Occipital lobe (tissue), 2 donors: ENCODE data around the gene MEX3C. TPM values are rescaled to one million over a fixed set of nuclear protein-coding genes. Genes with fewer than 3 reads are reported as not detected.

Source experiments
- DNase-seq: peaks from one replicate; lab custom pipeline; 2025; lab: John Stamatoyannopoulos, UW
- total RNA-seq: library from RNA; depleted of rRNA; stranded (reverse); fragments of >200 nt; gene quantifications from one replicate; pipeline ENCODE4 v1.2.3, GENCODE V29; 2014

Gene MEX3C
- total RNA-seq, 1 donor from 2014 or later: 104 TPM

DNA sequence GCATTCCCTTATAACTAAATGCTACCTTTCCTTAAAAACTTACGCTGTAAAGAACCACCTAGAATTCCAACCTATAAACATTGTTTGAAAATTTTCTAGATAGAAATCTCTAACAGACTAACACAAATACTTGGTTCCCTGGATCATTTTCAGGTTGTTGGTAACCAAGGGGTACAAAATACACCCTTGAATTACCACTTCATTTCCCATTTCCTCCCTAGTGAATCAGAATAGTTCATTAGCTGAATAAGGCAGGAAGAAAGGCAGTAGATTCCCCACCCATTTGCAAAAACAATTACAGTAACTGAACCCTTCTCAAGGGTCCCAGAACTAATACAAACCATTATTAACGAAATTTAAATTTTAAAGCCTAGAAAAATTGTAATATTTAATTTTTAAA is 5.5 kb downstream of the MEX3C start:
- DNase-seq: no peak

DNA sequence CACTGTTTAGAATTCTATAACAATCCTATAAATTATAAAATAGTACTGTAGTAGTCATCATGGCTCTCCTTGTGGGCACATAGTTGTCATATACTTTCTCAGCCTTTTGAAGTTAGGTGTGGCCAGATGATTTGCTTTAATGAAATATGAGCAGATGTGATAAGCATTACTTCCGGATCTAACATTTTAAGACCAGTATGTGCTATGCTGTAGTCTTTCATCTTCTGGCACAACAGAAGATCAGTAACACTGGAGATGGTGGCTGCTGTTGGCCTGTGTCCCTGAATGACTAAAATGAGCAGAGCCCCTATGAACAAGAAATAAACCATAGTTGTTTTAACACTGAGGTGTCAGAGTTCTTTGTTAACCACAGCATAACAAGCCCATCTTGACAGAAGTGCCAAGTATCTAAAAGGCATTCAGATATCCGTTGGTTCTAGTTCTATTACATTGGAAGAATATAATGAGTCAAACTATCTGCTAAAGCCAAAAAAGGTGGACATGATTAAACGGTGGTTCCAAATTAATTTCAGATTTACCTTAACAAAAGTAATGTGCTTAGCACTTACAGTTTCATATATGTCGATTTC is 6.3 kb downstream of the MEX3C start:
- no peak for DNase-seq

DNA sequence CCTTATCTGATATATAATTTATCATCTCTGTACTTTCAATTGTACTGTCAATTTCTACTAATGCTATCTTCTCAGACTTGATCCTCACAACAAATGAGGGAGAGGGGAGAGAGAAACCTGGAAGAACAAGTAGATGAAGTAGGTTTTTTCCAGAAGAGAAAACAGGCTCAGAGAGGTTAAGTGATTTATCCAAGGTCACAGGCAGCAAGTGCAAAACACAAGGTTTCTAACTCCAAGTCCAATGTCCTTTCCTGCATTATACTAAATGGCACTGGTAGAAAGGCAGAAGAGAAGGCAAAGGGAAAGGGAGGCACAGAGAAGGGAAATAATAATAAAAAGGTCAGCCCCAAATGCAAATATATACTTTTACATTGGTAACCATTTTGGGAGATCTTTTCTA is 7.5 kb downstream of the MEX3C start:
- no peak for DNase-seq

DNA sequence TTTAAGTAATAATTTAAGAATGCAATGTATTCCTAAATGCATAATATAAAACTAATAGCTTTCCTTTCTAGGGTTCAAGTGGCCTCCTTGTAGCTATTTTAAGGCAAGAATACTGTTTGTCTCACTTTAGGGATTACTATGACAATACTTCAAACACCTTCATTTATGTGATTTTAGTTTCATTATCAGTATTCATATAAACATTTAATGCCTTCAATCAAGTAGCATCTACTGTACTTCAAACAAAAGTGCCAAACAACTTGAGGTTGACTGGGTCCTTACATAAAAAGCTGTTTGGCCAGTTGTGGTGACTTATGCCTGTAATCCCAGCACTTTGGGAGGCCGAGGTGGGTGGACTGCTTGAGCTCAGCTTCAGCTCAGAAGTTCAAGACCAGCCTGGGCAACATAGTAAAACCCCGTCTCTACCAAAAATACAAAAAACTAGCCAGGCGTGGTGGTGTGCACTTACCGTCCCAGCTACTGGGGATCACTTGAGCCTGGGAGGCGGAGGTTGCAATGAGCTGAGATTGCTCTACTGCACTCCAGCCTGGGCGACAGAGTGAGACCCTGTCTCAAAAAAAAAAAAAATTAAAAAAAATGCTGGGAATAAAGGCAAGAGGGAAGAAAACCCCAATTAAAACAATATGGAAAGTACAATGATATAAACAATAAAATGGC is 9.3 kb downstream of the MEX3C start:
- DNase-seq: no peak

DNA sequence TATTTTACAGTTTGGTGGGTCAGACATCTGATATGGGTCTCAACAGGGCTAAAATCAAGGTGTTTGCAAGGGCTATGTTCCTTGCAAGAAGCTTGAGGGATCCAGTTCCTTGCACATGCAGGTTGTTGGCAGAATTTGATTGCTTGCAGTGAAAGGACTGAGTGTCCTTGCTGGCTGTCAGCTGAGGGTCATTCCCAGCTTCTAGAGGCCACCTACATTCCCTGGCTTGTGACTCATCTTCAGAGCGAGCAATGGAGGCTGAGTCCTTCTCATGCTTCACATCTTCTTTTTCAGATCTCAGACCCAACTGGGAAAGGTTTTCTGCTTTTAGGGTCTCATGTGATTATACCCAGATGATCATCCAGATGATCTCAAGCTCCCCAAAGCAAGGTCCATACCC is 12.4 kb downstream of the MEX3C start:
- DNase-seq: no peak

DNA sequence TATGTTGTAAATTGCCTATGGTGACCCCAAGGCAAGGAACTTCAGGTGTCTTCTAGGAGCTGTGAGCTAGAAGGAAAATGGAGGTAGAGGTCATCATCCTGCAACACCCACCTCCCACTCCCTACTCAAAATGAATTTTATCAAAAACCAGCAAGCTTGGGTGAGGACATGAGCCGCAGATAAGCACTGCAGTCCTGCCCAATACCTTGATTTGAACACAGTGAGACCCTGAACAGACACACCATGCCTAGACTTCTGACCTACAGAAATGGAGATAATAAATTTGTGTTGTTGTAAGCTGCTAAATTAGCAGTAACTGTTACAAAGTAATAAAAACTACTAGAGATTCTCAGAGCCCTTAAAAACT is 13.4 kb downstream of the MEX3C start:
- no peak for DNase-seq

DNA sequence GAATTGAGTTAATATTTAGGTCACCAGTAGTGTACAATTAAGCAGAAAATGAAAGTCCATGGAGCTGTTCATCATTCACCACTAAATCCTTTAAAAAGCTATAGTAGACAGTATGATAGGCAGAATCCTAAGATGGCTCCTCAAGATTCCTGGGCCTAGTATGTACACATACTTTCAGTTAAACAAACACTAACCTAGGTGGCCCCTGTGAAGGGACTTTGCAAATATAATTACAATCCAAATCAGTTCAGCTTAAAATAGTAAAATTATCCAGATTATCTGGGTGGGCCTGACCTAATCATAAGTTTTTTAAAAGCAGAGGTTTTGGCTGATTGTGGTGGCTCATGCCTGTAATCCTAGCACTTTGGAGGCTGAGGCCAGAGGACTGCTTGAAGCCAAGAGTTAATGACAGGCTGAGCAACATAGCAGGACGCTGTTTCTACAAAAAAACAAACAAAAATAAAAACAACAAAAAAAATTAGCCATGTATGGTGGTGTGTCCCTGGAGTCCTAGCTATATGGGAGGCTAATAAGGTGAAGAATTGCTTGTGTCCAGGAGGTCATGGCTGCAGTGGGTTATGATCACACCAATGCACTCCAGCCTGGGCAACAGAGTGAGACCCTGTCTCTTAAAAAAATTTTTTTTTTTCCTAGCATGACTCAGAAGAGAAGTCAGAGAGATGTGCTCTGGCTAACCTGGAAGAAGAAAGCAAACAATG is 13.9 kb downstream of the MEX3C start:
- no peak for DNase-seq

DNA sequence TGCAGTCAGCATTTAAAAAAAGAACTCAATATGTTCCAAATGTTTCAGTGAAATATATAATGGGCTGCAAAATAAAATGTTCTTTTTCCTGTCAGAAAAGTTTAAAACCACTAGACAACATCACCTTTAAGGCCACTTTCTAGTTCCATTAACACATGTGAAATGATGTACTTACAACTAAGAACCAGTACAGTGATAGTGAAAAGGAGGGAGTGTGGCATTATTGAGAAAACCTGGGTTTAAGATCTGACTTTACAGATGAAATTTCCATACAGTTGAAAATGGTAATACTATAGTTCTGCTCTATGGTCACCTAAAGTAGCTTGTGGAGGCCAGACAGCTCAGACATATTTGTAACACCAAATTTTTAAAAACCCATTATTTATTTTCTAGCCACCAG is 14.7 kb downstream of the MEX3C start:
- no peak for DNase-seq

DNA sequence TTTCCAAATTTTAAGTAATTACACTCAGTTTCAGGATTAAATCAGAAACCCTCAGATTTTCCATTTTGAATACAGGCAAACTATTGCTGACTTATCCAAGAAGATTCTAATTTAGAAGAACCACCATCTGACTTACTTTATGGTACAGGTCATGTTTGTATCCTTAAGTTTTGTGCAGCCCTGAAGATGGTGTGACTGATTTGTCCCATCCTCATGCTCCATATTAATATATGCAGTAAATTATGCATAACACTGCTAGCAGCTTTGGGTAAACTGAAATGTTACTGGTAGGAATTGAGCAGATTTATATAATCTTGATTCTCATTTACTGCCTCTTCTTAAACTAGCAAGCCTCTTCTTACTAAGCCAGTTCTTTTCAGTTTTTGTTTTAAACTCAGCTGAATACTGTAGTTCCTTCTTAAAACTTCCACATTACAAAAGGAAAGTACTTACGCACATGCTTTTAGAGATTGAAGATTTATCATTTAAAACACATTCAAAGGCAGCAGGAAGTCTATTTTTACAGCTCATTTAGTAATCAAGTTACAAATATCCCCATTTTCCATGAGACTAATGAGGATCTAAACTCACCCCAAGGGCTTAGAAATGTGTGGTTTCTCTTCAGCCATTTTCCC is 25.7 kb downstream of the MEX3C start:
- DNase-seq: no peak

DNA sequence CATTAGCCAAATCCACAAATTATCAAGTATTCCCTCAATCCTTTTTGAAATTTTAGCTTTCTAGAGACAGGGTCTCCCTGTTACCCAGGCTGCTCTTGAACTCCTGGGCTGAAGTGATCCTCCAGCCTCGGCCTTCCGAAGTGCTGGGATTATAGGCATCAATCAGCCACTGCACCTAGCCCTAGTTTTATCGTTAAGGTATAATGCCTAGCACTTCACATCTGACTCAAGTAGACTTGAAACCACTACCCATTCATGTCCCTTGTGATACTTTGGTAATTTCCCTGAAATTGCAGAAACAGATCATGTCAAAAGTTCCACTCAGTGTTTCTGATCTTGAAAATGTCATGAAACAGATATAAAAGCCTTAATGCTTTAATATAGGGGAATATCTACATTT is 26.3 kb downstream of the MEX3C start:
- DNase-seq: no peak

DNA sequence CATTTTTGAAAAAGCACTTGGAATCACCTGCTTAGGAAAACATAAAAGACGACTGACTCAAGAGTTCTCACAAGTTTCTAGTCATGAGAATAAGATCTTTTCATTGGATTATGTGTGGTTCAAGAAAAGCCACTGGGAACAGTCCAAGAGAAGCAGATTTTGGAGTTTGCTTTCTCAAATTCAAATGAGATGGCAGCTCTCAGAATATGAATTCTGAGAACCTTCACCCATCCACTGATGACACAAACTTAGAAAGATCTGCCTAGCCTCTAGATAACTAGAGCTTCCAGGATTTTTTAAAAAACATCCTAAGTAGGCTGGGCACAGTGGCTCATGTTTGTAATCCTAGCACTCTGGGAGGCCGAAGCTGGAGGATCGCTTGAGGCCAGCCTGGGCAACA is 26.8 kb downstream of the MEX3C start:
- DNase-seq: no peak

DNA sequence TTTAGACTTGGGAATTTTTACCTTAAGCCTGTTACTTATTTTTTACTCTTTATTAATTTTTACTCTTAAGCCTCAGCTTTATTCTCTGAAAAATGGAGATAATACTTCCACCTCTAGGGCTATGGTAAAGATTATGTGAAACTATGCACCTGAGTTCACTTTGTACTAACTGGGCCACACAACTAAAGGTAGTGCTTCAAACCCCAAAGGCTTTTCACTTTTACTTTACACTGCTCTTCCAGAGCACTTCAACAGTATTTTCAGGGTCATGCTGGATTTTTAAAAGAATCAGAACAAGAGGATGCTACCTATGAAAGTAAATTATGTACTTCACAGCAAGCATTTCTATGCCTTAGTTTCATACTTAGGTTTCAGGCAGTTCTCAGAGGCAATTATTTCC is 27.8 kb downstream of the MEX3C start:
- no peak for DNase-seq

DNA sequence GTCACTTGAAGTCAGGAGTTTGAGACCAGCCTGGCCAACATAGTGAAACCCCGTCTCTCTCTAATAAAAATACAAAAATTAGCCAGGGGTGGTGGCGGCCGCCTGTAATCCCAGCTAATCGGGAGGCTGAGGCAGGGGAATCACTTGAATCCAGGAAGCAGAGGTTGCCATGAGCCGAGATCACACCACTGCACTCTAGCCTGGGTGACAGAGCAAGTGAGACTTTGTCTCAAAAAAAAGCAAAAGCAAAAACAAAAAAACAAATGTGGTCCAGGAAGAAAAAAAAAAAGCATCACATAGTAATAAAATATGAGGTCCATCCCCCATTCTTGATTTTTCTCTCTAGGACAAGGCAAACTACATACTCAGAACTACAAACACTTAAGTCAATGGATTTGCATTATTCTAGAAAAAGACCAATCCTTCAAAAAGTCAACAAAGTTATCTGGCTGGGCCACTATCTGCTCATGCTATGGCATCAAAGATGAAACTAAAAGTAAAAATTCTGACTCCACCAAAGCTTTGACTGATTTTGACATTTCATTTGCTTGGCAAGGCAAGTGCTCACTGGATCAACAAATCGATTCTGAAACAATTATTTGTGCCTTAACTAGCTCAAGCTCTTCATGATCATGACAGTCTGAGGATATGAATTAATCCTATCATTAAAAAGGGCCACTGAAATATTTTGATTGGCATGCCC is 28.4 kb downstream of the MEX3C start:
- DNase-seq: no peak

DNA sequence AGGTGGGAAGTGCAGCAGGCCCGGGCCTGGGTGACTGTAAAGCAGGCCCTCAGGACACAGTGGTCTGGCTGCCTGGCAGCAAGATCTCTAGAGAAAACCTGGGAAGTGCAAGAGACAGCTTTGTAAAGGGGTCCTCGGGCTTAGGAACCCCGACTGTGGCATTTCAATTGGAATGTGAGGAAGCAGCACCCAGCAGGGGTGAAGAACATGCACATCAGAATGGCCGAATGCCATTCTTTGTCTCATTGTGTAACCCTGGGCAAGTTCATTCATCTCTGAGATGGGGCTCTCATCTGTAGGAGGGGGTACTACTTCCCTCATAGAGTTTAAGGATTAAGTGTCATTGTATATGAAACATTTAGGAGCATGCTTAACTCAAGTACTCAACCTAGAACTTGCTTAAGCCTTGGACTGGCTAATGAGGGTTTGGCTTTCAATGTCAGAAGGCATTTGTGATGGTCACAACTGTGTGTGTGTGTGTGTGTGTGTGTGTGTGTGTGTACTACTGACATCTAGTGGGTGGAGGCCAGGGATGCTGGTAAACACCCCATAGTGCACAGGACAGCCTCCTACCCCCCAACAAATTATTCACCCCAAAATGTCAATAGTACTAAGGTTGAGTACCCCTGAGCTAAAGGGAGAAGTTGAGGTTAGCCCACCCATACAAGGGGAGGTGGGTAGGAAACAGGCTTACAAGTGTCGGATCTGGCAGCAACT is 29.3 kb downstream of the MEX3C start:
- no peak for DNase-seq

DNA sequence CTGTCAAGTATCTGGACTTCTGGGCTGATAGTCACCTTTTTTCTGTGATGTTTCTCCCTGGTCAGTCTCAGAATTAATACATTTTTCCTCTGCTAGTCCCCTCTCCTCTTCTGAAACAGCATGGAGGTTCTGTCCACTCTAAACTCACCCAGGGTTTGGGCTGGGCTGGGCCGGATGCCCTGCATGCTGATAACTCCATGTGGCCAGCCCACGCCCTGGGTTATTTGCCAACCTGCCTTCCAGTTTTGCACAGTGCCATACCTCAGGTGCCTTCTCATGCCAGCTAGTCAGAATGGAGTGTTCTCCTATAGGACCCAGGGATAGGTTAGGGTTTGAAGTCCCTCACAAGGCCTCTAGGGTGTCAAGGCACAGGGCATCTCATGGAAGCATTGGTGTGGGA is 32.2 kb downstream of the MEX3C start:
- no peak for DNase-seq

DNA sequence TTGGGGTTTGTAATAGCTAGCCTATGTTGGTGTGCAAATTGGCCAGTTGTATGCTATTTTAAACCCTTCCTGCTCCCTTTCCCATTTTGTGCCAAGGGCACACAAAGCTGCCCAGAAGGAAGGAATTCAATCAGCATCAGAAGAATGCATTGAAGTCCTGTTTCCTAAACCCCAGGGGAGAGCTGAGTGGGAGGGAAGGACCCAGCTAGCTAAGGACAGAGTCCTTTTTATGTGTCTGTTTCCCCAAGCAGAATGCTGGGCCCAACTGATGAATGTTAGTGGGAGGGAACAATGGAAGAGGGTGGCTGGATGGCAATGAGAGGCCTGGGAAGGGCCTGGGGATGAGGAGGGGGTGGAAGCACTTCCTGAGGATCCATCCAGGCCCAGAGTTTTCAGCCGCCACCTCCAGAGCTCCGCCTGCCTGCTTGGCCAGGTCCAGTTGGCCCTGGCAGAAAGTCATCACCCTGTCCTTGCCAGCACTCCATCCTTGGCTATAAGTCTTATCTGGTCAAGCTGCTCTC is 32.7 kb downstream of the MEX3C start:
- DNase-seq: no peak

DNA sequence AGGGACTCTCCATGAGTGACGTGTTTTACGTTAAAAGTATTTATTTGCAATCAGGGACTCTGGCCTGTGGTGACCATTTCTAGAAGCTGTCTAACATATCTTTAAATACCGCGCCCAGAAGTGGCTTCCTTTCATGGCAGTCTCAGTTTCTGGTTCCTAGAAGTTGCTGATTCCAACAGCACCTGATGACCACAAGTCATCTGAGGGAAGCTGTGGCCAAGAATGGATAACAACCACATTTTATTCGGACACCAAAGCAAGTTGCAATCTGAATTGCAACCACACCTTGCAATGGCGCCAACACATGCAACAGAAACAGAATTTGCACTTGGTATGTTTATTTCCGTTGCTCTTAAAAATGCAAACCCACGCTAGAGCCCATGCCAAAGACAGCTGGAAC is 33.1 kb downstream of the MEX3C start:
- no peak for DNase-seq

DNA sequence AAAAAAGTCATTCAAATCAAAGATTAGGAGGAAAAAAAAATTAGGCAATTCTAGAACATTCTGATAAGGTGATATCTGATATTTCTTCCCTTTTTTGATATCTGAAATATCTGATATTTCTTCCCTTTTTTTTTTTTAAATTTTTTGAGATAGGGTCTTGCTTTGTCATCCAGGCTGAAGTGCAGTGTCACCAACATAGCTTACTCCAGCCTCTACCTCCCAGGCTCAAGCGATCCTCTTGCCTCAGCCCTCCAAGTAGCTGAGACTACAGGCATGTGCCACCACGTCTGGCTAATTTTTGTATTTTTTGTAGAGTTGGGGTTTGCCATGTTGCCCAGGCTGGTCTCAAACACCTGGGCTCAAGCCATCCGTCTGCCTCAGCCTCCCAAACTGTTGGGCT is 33.9 kb downstream of the MEX3C start:
- DNase-seq: no peak

DNA sequence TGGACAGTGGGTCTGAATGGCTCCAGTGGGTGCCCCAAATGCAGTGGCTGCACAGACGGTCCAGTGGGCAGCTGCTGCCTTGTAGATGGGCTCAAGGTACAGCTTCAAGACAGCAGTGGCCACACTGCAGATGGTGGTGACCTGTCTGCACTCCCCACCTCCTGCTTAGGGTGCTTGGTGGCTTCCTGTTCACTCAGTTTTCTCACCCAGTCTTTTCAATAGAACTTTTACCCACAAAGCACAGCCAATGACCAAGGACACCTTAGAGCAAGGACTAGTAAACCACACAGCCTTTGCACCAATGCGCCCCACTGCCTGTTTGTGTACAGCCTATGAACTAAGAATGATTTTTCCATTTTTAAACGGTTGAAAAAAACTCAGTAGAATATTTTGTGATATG is 34.9 kb downstream of the MEX3C start:
- DNase-seq: no peak

DNA sequence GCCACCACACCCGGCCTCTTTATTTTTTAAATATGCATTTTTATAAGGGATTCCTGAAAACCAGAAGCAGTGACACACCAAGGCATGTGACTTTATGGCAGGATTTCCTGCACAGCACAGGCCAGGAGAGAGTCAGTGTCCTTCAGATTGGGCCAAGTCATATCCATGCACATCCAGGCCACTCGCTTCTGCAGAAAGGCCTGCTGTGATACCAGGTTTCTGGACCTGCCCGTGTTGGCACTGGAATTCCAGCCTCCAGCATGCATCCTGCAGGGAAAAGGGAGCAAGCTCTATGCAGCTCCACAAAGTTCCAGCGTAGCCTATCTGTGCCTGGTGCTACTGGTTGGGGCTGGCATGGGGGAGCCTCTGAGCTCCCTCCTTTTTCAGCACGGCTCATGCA is 36.8 kb downstream of the MEX3C start:
- no peak for DNase-seq

DNA sequence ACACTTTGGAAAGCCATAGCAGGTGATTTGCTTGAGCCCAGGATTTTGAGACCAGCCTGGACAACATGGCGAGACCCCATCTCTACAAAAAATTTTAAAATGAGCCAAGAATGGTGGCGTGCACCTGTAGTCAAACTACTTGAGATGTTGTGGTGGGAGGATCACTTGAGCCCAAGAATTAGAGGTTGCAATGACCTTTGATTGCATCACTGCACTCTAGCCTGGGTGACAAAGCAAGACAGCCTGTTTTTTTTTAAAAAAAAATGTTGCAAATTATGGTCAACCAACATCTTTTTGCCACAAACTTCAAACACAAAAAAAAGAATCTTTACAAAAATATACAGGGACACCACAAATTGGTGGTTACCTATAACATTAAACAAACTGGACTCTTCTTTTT is 40.3 kb downstream of the MEX3C start:
- no peak for DNase-seq
